ENCODE data around the gene C16orf92. TPM values are rescaled to one million over a fixed set of nuclear protein-coding genes. Genes with fewer than 3 reads are reported as not detected.

C16orf92 gene
- not detected for total RNA-seq
- polyA plus RNA-seq (2013, experiment 1 of 2), result not detected
- polyA plus RNA-seq (2013, experiment 2 of 2), result not detected
- 0 to 0.06 (median 0) reads per million in 172 experiments for total RNA-seq

DNA sequence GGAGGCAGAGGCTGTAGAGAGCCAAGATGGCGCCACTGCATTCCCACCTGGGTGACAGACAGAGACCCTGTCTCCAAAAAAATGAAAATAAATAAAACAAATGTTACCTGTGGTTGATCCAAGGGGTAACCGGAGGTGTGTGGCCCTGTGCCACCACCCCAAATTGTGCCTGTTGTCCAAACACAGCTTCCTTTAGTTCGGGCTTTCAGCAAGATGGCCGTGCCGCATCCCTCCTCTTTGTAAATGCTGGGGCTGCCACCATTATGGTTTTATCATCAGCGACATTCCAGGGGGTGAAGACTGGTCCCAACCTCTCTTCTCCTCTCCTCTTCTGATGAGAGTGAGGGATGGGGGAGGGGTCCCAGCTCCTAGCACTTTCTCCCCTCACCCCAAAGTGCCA is at the start of gene C16orf92:
C16orf92 (plus strand) TSS at position 312 of the 400 bp plus-strand sequence. CDS start 143 bp downstream, outside the sequence.
- Mint-ChIP-seq H3K4me3 (no peak within 1 kb of the TSS), H3K36me3 (ENCODE audit: low read depth) (no peaks in the 10 kb centered on the region), H3K27ac (no peak within 1 kb of the TSS), H3K27me3 (peaks cover 14% of the 10 kb centered on the region), H3K4me1 (ENCODE audit: low read depth) (peaks cover 12% of the 10 kb centered on the region), H3K9me3 (no peaks in the 10 kb centered on the region)
- no peaks in the 10 kb centered on the region for H3K36me3 ChIP-seq (ENCODE audit: insufficient read depth, low read length)
- no peaks in the 10 kb centered on the region for H3K9me3 ChIP-seq (ENCODE audit: control insufficient read depth in 1 of 2, insufficient read depth in 1 of 2, low read length in 2 of 2)
- CTCF ChIA-PET, result interaction anchor here (1.0 to 1.1 kb wide), 2 partner anchors 10 to 331 kb away, joined by 3 read pairs; no protein-coding TSS in a partner anchor
- TF ChIP-seq, protein P1, sequence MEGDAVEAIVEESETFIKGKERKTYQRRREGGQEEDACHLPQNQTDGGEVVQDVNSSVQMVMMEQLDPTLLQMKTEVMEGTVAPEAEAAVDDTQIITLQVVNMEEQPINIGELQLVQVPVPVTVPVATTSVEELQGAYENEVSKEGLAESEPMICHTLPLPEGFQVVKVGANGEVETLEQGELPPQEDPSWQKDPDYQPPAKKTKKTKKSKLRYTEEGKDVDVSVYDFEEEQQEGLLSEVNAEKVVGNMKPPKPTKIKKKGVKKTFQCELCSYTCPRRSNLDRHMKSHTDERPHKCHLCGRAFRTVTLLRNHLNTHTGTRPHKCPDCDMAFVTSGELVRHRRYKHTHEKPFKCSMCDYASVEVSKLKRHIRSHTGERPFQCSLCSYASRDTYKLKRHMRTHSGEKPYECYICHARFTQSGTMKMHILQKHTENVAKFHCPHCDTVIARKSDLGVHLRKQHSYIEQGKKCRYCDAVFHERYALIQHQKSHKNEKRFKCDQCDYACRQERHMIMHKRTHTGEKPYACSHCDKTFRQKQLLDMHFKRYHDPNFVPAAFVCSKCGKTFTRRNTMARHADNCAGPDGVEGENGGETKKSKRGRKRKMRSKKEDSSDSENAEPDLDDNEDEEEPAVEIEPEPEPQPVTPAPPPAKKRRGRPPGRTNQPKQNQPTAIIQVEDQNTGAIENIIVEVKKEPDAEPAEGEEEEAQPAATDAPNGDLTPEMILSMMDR (IDR thresholded peaks at IDR 0.05), result no peak
- intact Hi-C loops (cut with DNase I, micrococcal nuclease), result loop anchor here in 1 of 2 experiments (1.0 to 5.0 kb wide), 3 partner anchors 176 to 376 kb away; no protein-coding TSS in a partner anchor
- no peak within 1 kb of the TSS for H3K27ac ChIP-seq (ENCODE audit: low read depth in 1 of 2, low read length in 2 of 2)
- POLR2A ChIA-PET, result no interaction called here
- H3K4me1 ChIP-seq (ENCODE audit: insufficient read depth, low read length), result peaks cover 13% of the 10 kb centered on the region
- DNase-seq (no peak), ATAC-seq (ENCODE audit: poor library complexity) (no peak)
- no peak within 1 kb of the TSS for H3K4me3 ChIP-seq (ENCODE audit: low read length)
- H3K27me3 ChIP-seq (ENCODE audit: control insufficient read depth in 1 of 2, insufficient read depth in 2 of 2, low read length in 2 of 2), result peaks cover 0 to 6% of the 10 kb centered on the region in 2 experiments

- Mint-ChIP-seq H3K36me3 (ENCODE audit: low read depth) (peaks cover 36% of the 10 kb centered on the region), H3K4me1 (ENCODE audit: low read depth) (peaks cover 50% of the 10 kb centered on the region), H3K4me3 (peak within 1 kb of the TSS; percentile 98), H3K9me3 (no peaks in the 10 kb centered on the region), H3K27ac (peak within 1 kb of the TSS; percentile 84), H3K27me3 (no peaks in the 10 kb centered on the region)
- intact Hi-C loops (cut with DNase I, micrococcal nuclease), result loop anchor here (1.0 to 5.0 kb wide), 4 partner anchors 11 to 166 kb away; partner anchors contain the start of genes HIRIP3 (in 1 of the 2), MAZ (in 1 of the 2) and TMEM219 (in 1 of the 2)
- ChIA-PET CTCF (interaction anchor here (1.0 to 3.5 kb wide), 7 partner anchors 12 to 273 kb away, joined by 3 to 17 read pairs (median 4); partner anchors contain the start of genes CDIPT, KCTD13 and TMEM219), POLR2A (interaction anchor here (0.6 to 6.4 kb wide), 25 partner anchors 12 to 980 kb away, joined by 3 to 69 read pairs (median 5); partner anchors contain the start of genes ALDOA, CDIPT, HIRIP3 and INO80E)
- peak; percentile 76 to 98 (median 90) for DNase-seq
- peaks cover 39% of the 10 kb centered on the region for H3K4me1 ChIP-seq (ENCODE audit: insufficient read depth, low read length)
- H3K4me3 ChIP-seq (ENCODE audit: low read length), result peak within 1 kb of the TSS; percentile 99
- peaks cover 16% of the 10 kb centered on the region for H3K36me3 ChIP-seq (ENCODE audit: insufficient read depth, low read length)
- H3K9me3 ChIP-seq (ENCODE audit: control insufficient read depth in 1 of 2, insufficient read depth in 1 of 2, low read length in 2 of 2), result no peaks in the 10 kb centered on the region
- H3K27ac ChIP-seq (ENCODE audit: low read depth in 1 of 2, low read length in 2 of 2), result peak within 1 kb of the TSS; percentile 70 to 83
- peak; percentile 87 for ATAC-seq (ENCODE audit: poor library complexity)
- no peaks in the 10 kb centered on the region for H3K27me3 ChIP-seq (ENCODE audit: control insufficient read depth in 1 of 2, insufficient read depth in 2 of 2, low read length in 2 of 2)
- TF ChIP-seq, protein P1 (IDR thresholded peaks at IDR 0.05), result no peak
These were observed 49.4 kb upstream of the C16orf92 start, which contains the start of gene TAOK2 for GRCh38 chr16:29973384-29974246. Gene TAOK2 (plus strand): TSS chr16:29973868. CDS start chr16:29977773, 3,905 bp downstream.
